ENCODE measurements around the gene FRAT1. TPM values are rescaled to one million over a fixed set of nuclear protein-coding genes. Genes with fewer than 3 reads are reported as not detected.
A peak's percentile ranks its signal among the peaks of the same experiment; 100 is the strongest.

Gene FRAT1
- polyA plus RNA-seq, 3 donors: 17.0 to 34.4 (median 31.2) TPM

GRCh38 chr10:97356318-97356914, 37.3 kb downstream of the FRAT1 start:
- H4K20me1 ChIP-seq (ENCODE audit: insufficient read depth, low read length): no peaks in the 10 kb centered on the region
- H3K4me3 ChIP-seq (replicated peaks in 1 of 3; ENCODE audit: low read depth in 2 of 3, low read length in 3 of 3): peak overlapping the region in 1 of 3 experiments; percentile 41
- H3K4me1 Mint-ChIP-seq: peaks cover 90% of the 10 kb centered on the region
- no peak overlapping the region for H2AFZ ChIP-seq (ENCODE audit: insufficient read depth, low read depth, low read length, poor library complexity, severe bottlenecking)
- peaks cover 87 to 88% of the 10 kb centered on the region in 2 donors for H3K4me1 ChIP-seq (ENCODE audit: control insufficient read depth in 1 of 2, insufficient read depth in 2 of 2, low read length in 2 of 2)
- H3K9me3 Mint-ChIP-seq: no peaks in the 10 kb centered on the region
- peaks cover 32% of the 10 kb centered on the region for H3K79me2 ChIP-seq (ENCODE audit: insufficient read depth, low read length)
- H3K27ac ChIP-seq (ENCODE audit: low read depth in 1 of 2, low read length in 2 of 2): peak overlapping the region; percentile 80 to 93
- H3K4me3 Mint-ChIP-seq: no peak overlapping the region
- H3K9me3 ChIP-seq (replicated peaks in 1 of 2; ENCODE audit: control insufficient read depth in 1 of 2, insufficient read depth in 1 of 2, low read length in 2 of 2): no peaks in the 10 kb centered on the region
- H3K27me3 Mint-ChIP-seq (ENCODE audit: low read depth in 3 of 3): peaks cover 0 to 3% (median 1%) of the 10 kb centered on the region in 3 donors
- 53% methylated on average over 6 of the region's 6 CpGs for WGBS (ENCODE audit: insufficient coverage)
- H3K27me3 ChIP-seq (ENCODE audit: control insufficient read depth in 2 of 2, insufficient read depth in 2 of 2, low read length in 2 of 2): no peaks in the 10 kb centered on the region
- intact Hi-C loops (cut with micrococcal nuclease): no loop called here
- H3K4me2 ChIP-seq (replicated peaks; ENCODE audit: extremely low read depth, low read length, poor library complexity, severe bottlenecking): peak overlapping the region; percentile 30
- no peak for TF ChIP-seq CTCF (IDR thresholded peaks at IDR 0.05)
- peak in 2 of 3 donors; percentile 21 to 23 for DNase-seq
- H3K36me3 ChIP-seq (replicated peaks in 1 of 2; ENCODE audit: control insufficient read depth in 1 of 2, insufficient read depth in 2 of 2, low read length in 2 of 2): peaks cover 34 to 60% of the 10 kb centered on the region in 2 donors
- peaks cover 65 to 75% of the 10 kb centered on the region in 2 donors for H3K36me3 Mint-ChIP-seq
- no peak overlapping the region for H3K9ac ChIP-seq (ENCODE audit: insufficient read depth, low read length, poor library complexity, severe bottlenecking)
- peak overlapping the region; percentile 95 to 98 (median 97) for H3K27ac Mint-ChIP-seq

GRCh38 chr10:97356918-97357317, 37.8 kb downstream of the FRAT1 start:
- peak overlapping the region; percentile 95 to 98 (median 97) for H3K27ac Mint-ChIP-seq
- peaks cover 32 to 58% of the 10 kb centered on the region in 2 donors for H3K36me3 ChIP-seq (replicated peaks in 1 of 2; ENCODE audit: control insufficient read depth in 1 of 2, insufficient read depth in 2 of 2, low read length in 2 of 2)
- intact Hi-C loops (cut with micrococcal nuclease): no loop called here

More at GRCh38 chr10:97356918-97357317, 37.8 kb downstream of the FRAT1 start:
- peak overlapping the region; percentile 80 to 93 for H3K27ac ChIP-seq (ENCODE audit: low read depth in 1 of 2, low read length in 2 of 2)
- H3K4me3 Mint-ChIP-seq: no peak overlapping the region
- WGBS (ENCODE audit: insufficient coverage): 85% methylated on average over 7 of the region's 7 CpGs
- H3K36me3 Mint-ChIP-seq: peaks cover 63 to 75% of the 10 kb centered on the region in 2 donors
- H3K4me1 Mint-ChIP-seq: peaks cover 92% of the 10 kb centered on the region
- H3K4me3 ChIP-seq (replicated peaks in 1 of 3; ENCODE audit: low read depth in 2 of 3, low read length in 3 of 3): peak overlapping the region in 1 of 3 experiments; percentile 41
- H3K9me3 ChIP-seq (replicated peaks in 1 of 2; ENCODE audit: control insufficient read depth in 1 of 2, insufficient read depth in 1 of 2, low read length in 2 of 2): no peaks in the 10 kb centered on the region
- peaks cover 0 to 3% (median 1%) of the 10 kb centered on the region in 3 donors for H3K27me3 Mint-ChIP-seq (ENCODE audit: low read depth in 3 of 3)
- no peak overlapping the region for H2AFZ ChIP-seq (ENCODE audit: insufficient read depth, low read depth, low read length, poor library complexity, severe bottlenecking)
- H3K4me2 ChIP-seq (replicated peaks; ENCODE audit: extremely low read depth, low read length, poor library complexity, severe bottlenecking): no peak overlapping the region
- TF ChIP-seq CTCF (IDR thresholded peaks at IDR 0.05): no peak
- H3K79me2 ChIP-seq (ENCODE audit: insufficient read depth, low read length): peaks cover 32% of the 10 kb centered on the region
- H3K4me1 ChIP-seq (ENCODE audit: control insufficient read depth in 1 of 2, insufficient read depth in 2 of 2, low read length in 2 of 2): peaks cover 91 to 92% of the 10 kb centered on the region in 2 donors
- no peaks in the 10 kb centered on the region for H3K27me3 ChIP-seq (ENCODE audit: control insufficient read depth in 2 of 2, insufficient read depth in 2 of 2, low read length in 2 of 2)
- H4K20me1 ChIP-seq (ENCODE audit: insufficient read depth, low read length): no peaks in the 10 kb centered on the region
- H3K9me3 Mint-ChIP-seq: no peaks in the 10 kb centered on the region
- H3K9ac ChIP-seq (ENCODE audit: insufficient read depth, low read length, poor library complexity, severe bottlenecking): no peak overlapping the region
- DNase-seq: no peak
